PC-9 (cell line): ENCODE results near the gene KATNAL1. TPM values are rescaled to one million over a fixed set of nuclear protein-coding genes. Genes with fewer than 3 reads are reported as not detected.

Experiments
- BruUV-seq: library from RNA; stranded (reverse); fragments of 400-500 nt; replicated peaks from 2 replicates; lab custom pipeline; 2021; lab: Mats Ljungman, UMichigan
- CTCF ChIA-PET: fragments of 300-600 bp; sonication (Branson Sonifier 250); formaldehyde crosslinking; loops from one replicate; lab custom pipeline; 2022; ENCODE audit warnings: antibody characterized with exemption; lab: Charles Lee
- POLR2A ChIA-PET: fragments of 300-600 bp; sonication (Branson Sonifier 250); formaldehyde crosslinking; loops from one replicate; lab custom pipeline; 2022; ENCODE audit warnings: antibody characterized with exemption; ENCODE audit not compliant: unreplicated experiment; lab: Charles Lee
- DNase-seq, 2 experiments: peaks; one replicate each; pipeline versions ENCODE4 v3.0.0 to v3.0.0-alpha.2; 2015 to 2022; ENCODE audit warnings: mixed read lengths in 1 of 2
- H2AFZ ChIP-seq: fragments of 200-600 bp; sonication (generic); 2 replicates; pipeline ENCODE4 v1.8.1; 2017; ENCODE audit warnings: antibody characterized with exemption
- H3F3A ChIP-seq: fragments of 200-600 bp; sonication (generic); 2 replicates; pipeline ENCODE4 v1.8.1; 2017; ENCODE audit warnings: antibody characterized with exemption, mild to moderate bottlenecking, low read depth; ENCODE audit not compliant: insufficient read depth
- H3K27ac ChIP-seq: fragments of 200-600 bp; sonication (generic); 2 replicates; pipeline ENCODE4 v1.6.1; 2016; ENCODE audit warnings: mixed run types
- H3K27me3 ChIP-seq: fragments of 200-600 bp; sonication (generic); 2 replicates; pipeline ENCODE4 v1.6.1; 2016; ENCODE audit warnings: low read depth, mixed run types; ENCODE audit not compliant: insufficient read depth
- H3K36me3 ChIP-seq: fragments of 200-600 bp; sonication (generic); 2 replicates; pipeline ENCODE4 v1.6.1; 2016; ENCODE audit warnings: low read depth, mixed run types
- H3K4me1 ChIP-seq: fragments of 200-600 bp; sonication (generic); replicated peaks from 2 replicates; pipeline ENCODE4 v1.6.1; 2016; ENCODE audit warnings: mixed run types; ENCODE audit not compliant: insufficient read depth
- H3K4me2 ChIP-seq: fragments of 200-600 bp; sonication (generic); 2 replicates; pipeline ENCODE4 v1.6.1; 2017; ENCODE audit warnings: mixed run types
- H3K4me3 ChIP-seq: fragments of 200-600 bp; sonication (generic); 2 replicates; pipeline ENCODE4 v1.6.1; 2016; ENCODE audit warnings: mixed run types
- H3K79me2 ChIP-seq: fragments of 200-600 bp; sonication (generic); 2 replicates; pipeline ENCODE4 v1.6.1; 2017; ENCODE audit warnings: low read depth, mixed run types
- H3K9me2 ChIP-seq: fragments of 200-600 bp; sonication (generic); 2 replicates; pipeline ENCODE4 v1.8.1; 2017; ENCODE audit warnings: mild to moderate bottlenecking; ENCODE audit not compliant: insufficient read depth
- H3K9me3 ChIP-seq: fragments of 200-600 bp; sonication (generic); 2 replicates; pipeline ENCODE4 v1.8.1; 2016; ENCODE audit warnings: low read depth; ENCODE audit not compliant: insufficient read depth
- H4K20me1 ChIP-seq: fragments of 200-600 bp; sonication (generic); 2 replicates; pipeline ENCODE4 v1.8.1; 2017; ENCODE audit not compliant: insufficient read depth
- CTCF ChIP-seq: fragments of 200-600 bp; sonication (generic); conservative IDR thresholded peaks from 2 replicates; pipeline ENCODE4 v1.6.1; 2017; ENCODE audit warnings: mixed run types, antibody characterized with exemption, mild to moderate bottlenecking, moderate library complexity
- EZH2 ChIP-seq: fragments of 200-600 bp; sonication (generic); IDR thresholded peaks from 2 replicates; pipeline ENCODE4 v1.8.0; 2017; ENCODE audit warnings: antibody characterized with exemption, low read depth
- intact Hi-C: fragments of 100-400 bp; cut with micrococcal nuclease; formaldehyde crosslinking; loops from one replicate; pipeline ENCODE4 v1.10.0; 2022; ENCODE audit not compliant: unreplicated experiment
- total RNA-seq: library from RNA; stranded (reverse); gene quantifications from 2 replicates; pipeline ENCODE4 v1.2.3, GENCODE V29; 2021

The KATNAL1 gene
- total RNA-seq, 1 experiment from 2014 or later, result 11.8 TPM

GRCh38 chr13:30303269-30303668 is 4.1 kb downstream of the KATNAL1 start:
- Histone ChIP-seq H3K4me1 (peaks cover 11% of the 10 kb centered on the region), H2AFZ (no peak overlapping the region), H3K27ac (no peak overlapping the region), H3K27me3 (no peaks in the 10 kb centered on the region), H3F3A (no peaks in the 10 kb centered on the region), H3K4me3 (no peak overlapping the region), H3K9me2 (no peaks in the 10 kb centered on the region), H3K79me2 (no peaks in the 10 kb centered on the region), H4K20me1 (no peaks in the 10 kb centered on the region), H3K36me3 (no peaks in the 10 kb centered on the region), H3K9me3 (no peaks in the 10 kb centered on the region), H3K4me2 (no peak overlapping the region)
- ChIA-PET POLR2A (no interaction called here), CTCF (no interaction called here)
- BruUV-seq, result no TSS peak
- intact Hi-C loops, result loop anchor here (10.0 kb wide), 1 partner anchor 168 kb away; no protein-coding TSS in a partner anchor
- DNase-seq, result no peak
- TF ChIP-seq EZH2, result no peak
- no peak for TF ChIP-seq CTCF

GRCh38 chr13:30301827-30302226 is 5.5 kb downstream of the KATNAL1 start:
- H3K27me3 ChIP-seq, result no peaks in the 10 kb centered on the region
- H3K4me2 ChIP-seq, result no peak overlapping the region
- no peak overlapping the region for H2AFZ ChIP-seq
- no TSS peak for BruUV-seq
- no peak overlapping the region for H3K4me3 ChIP-seq
- TF ChIP-seq CTCF, result no peak
- no peak for TF ChIP-seq EZH2
- intact Hi-C loops, result loop anchor here (10.0 kb wide), 1 partner anchor 167 kb away; no protein-coding TSS in a partner anchor
- DNase-seq, result no peak
- no peaks in the 10 kb centered on the region for H3K9me2 ChIP-seq
- H3K4me1 ChIP-seq, result peaks cover 5% of the 10 kb centered on the region; the same call in 1 of the 2 replicates
- CTCF ChIA-PET, result no interaction called here
- no peak overlapping the region for H3K27ac ChIP-seq
- no peaks in the 10 kb centered on the region for H3K36me3 ChIP-seq
- H4K20me1 ChIP-seq, result no peaks in the 10 kb centered on the region
- no peaks in the 10 kb centered on the region for H3K79me2 ChIP-seq
- POLR2A ChIA-PET, result no interaction called here
- H3K9me3 ChIP-seq, result no peaks in the 10 kb centered on the region
- no peaks in the 10 kb centered on the region for H3F3A ChIP-seq

- Histone ChIP-seq H3K4me2 (no peak overlapping the region), H3K79me2 (no peaks in the 10 kb centered on the region), H3F3A (no peaks in the 10 kb centered on the region), H2AFZ (no peak overlapping the region), H3K9me2 (no peaks in the 10 kb centered on the region), H3K27ac (no peak overlapping the region), H3K4me3 (no peak overlapping the region), H3K4me1 (no peaks in the 10 kb centered on the region), H3K27me3 (no peaks in the 10 kb centered on the region), H3K9me3 (no peaks in the 10 kb centered on the region), H4K20me1 (no peaks in the 10 kb centered on the region), H3K36me3 (no peaks in the 10 kb centered on the region)
- BruUV-seq, result no TSS peak
- ChIA-PET CTCF (no interaction called here), POLR2A (no interaction called here)
- intact Hi-C loops, result loop anchor here (10.0 kb wide), 1 partner anchor 166 kb away; no protein-coding TSS in a partner anchor
- DNase-seq, result no peak
- no peak for TF ChIP-seq EZH2
- no peak for TF ChIP-seq CTCF
These were observed 6.8 kb downstream of the KATNAL1 start for GRCh38 chr13:30300596-30300995.
